ENCODE data around the gene ANKS1A. TPM values are rescaled to one million over a fixed set of nuclear protein-coding genes. Genes with fewer than 3 reads are reported as not detected.

ANKS1A gene
- total and polyA plus RNA-seq, 3 experiments from 2014 or later = 3.0 to 9.6 (median 8.7) TPM

DNA sequence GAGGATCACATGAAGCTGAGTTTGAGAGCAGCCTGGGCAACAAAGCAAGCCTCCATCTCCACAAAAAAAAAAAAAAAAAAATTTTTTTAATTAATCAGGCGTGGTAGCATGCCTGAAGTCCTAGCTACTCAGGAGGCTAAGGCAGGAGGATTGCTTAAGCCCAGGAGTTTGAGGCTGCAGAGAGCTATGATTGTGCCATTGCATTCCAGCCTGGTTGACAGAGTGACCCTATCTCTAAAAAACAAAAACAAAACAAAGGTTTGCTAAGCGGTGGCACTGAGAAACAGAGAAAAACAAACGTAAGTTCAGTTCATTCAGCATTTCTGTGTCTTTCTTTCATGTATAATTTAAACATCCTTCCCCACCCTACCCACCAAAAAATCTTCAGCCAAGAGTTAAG is 78.4 kb downstream of the ANKS1A start:
- peaks cover 0 to 41% (median 17%) of the 10 kb centered on the region in 3 donors for H3K36me3 Mint-ChIP-seq
- ChIA-PET CTCF (no interaction called here), POLR2A (no interaction called here)
- H3K4me3 ChIP-seq (ENCODE audit: low read length) = no peak overlapping the region
- no peaks in the 10 kb centered on the region for H3K4me1 ChIP-seq (ENCODE audit: insufficient read depth, low read length)
- H3K4me3 Mint-ChIP-seq = no peak overlapping the region
- peaks cover 12% of the 10 kb centered on the region for H3K36me3 ChIP-seq (ENCODE audit: insufficient read depth, low read length)
- no peaks in the 10 kb centered on the region for H3K27me3 Mint-ChIP-seq
- no peaks in the 10 kb centered on the region for H3K9me3 ChIP-seq (ENCODE audit: low read length)
- DNase-seq = no peak
- no peak overlapping the region for H3K27ac ChIP-seq (ENCODE audit: low read depth, low read length)
- H3K27me3 ChIP-seq (ENCODE audit: insufficient read depth, low read length, poor library complexity, severe bottlenecking) = no peaks in the 10 kb centered on the region
- H3K4me1 Mint-ChIP-seq = no peaks in the 10 kb centered on the region
- no peaks in the 10 kb centered on the region for H3K9me3 Mint-ChIP-seq
- no peak overlapping the region for H3K27ac Mint-ChIP-seq

DNA sequence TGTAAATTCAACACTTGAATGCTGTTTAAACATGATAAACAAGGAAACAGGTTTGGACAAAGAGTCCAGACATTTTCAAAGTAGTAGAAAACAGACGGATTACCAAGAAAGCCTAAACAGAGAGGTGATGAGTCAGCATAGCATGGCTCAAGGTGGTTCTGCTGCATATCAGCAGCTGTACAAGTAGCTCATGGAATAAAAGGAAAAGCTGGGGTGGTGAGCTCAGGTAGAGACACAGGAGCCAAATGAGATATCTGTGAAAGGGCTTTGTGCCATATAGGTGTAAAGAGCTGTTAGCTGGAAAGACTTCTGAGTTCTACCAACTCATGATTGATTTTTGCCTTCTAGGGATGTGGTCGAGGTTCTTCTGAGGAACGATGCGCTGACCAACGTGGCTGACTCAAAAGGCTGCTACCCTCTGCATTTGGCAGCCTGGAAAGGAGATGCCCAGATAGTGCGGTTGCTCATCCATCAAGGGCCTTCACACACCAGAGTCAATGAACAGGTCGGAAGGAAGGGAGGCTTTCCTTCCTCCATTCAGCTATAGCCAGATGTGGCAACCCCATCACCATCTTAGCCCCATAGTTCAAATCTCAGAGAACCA is 80.7 kb downstream of the ANKS1A start:
- H3K27ac Mint-ChIP-seq = no peak overlapping the region
- Histone ChIP-seq H3K36me3 (ENCODE audit: insufficient read depth, low read length) (peaks cover 12% of the 10 kb centered on the region), H3K4me3 (ENCODE audit: low read length) (no peak overlapping the region), H3K27ac (ENCODE audit: low read depth, low read length) (no peak overlapping the region), H3K4me1 (ENCODE audit: insufficient read depth, low read length) (no peaks in the 10 kb centered on the region), H3K27me3 (ENCODE audit: insufficient read depth, low read length, poor library complexity, severe bottlenecking) (no peaks in the 10 kb centered on the region), H3K9me3 (ENCODE audit: low read length) (no peaks in the 10 kb centered on the region)
- peaks cover 0 to 47% (median 21%) of the 10 kb centered on the region in 3 donors for H3K36me3 Mint-ChIP-seq
- H3K27me3 Mint-ChIP-seq = no peaks in the 10 kb centered on the region
- H3K4me1 Mint-ChIP-seq = no peaks in the 10 kb centered on the region
- POLR2A ChIA-PET = no interaction called here
- H3K4me3 Mint-ChIP-seq = no peak overlapping the region
- H3K9me3 Mint-ChIP-seq = no peaks in the 10 kb centered on the region
- CTCF ChIA-PET = no interaction called here
- no peak for DNase-seq

DNA sequence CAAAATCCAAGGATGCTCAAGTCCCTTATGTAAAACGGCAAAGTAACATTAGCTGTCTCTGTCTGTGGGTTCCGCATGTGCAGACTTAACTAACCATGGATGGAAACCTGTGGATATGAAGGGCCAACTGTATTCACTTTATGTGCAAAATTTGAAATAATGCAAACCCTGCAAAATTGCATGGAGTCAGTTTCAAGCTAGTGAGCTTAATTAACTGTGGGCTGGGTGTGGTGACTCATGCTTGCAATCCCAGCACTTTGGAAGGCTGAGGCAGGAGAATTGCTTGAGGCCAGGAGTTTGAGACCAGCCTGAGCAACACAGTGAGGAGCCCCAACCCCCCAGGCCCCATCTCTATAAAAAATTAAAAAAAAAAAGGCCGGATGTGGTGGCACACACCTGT is 81.4 kb downstream of the ANKS1A start:
- Histone ChIP-seq H3K36me3 (ENCODE audit: insufficient read depth, low read length) (peaks cover 12% of the 10 kb centered on the region), H3K4me3 (ENCODE audit: low read length) (no peak overlapping the region), H3K27me3 (ENCODE audit: insufficient read depth, low read length, poor library complexity, severe bottlenecking) (no peaks in the 10 kb centered on the region), H3K9me3 (ENCODE audit: low read length) (no peaks in the 10 kb centered on the region), H3K4me1 (ENCODE audit: insufficient read depth, low read length) (no peaks in the 10 kb centered on the region), H3K27ac (ENCODE audit: low read depth, low read length) (no peak overlapping the region)
- CTCF ChIA-PET = no interaction called here
- Mint-ChIP-seq H3K4me3 (no peak overlapping the region), H3K27ac (no peak overlapping the region), H3K36me3 (peaks cover 0 to 47% (median 21%) of the 10 kb centered on the region in 3 donors), H3K27me3 (no peaks in the 10 kb centered on the region), H3K4me1 (no peaks in the 10 kb centered on the region), H3K9me3 (no peaks in the 10 kb centered on the region)
- no peak for DNase-seq
- POLR2A ChIA-PET = no interaction called here

DNA sequence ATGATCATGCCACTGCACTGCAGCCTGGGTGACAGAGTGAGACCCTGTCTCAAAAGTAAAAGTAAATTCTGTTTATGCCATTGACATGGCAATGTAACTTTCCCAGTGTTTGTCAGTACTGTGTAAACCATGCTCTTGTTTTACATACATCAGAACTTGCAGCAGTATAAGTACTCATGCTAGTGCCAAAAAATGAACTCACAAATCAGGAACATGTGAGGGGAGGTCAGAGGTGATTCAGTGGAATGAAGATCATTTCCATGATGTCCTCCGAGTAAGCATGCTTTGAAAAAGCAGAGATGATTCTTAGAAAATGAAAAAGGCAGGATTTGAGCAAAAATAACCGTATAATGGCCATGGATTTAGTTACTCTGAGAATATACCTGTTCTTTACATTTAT is 81.9 kb downstream of the ANKS1A start:
- H3K4me1 Mint-ChIP-seq = no peaks in the 10 kb centered on the region
- Histone ChIP-seq H3K4me3 (ENCODE audit: low read length) (no peak overlapping the region), H3K27ac (ENCODE audit: low read depth, low read length) (no peak overlapping the region), H3K9me3 (ENCODE audit: low read length) (no peaks in the 10 kb centered on the region), H3K36me3 (ENCODE audit: insufficient read depth, low read length) (peaks cover 12% of the 10 kb centered on the region), H3K27me3 (ENCODE audit: insufficient read depth, low read length, poor library complexity, severe bottlenecking) (no peaks in the 10 kb centered on the region), H3K4me1 (ENCODE audit: insufficient read depth, low read length) (no peaks in the 10 kb centered on the region)
- no peaks in the 10 kb centered on the region for H3K9me3 Mint-ChIP-seq
- CTCF ChIA-PET = no interaction called here
- H3K27me3 Mint-ChIP-seq = no peaks in the 10 kb centered on the region
- H3K27ac Mint-ChIP-seq = no peak overlapping the region
- H3K4me3 Mint-ChIP-seq = no peak overlapping the region
- no peak for DNase-seq
- H3K36me3 Mint-ChIP-seq = peaks cover 0 to 47% (median 21%) of the 10 kb centered on the region in 3 donors
- POLR2A ChIA-PET = no interaction called here

DNA sequence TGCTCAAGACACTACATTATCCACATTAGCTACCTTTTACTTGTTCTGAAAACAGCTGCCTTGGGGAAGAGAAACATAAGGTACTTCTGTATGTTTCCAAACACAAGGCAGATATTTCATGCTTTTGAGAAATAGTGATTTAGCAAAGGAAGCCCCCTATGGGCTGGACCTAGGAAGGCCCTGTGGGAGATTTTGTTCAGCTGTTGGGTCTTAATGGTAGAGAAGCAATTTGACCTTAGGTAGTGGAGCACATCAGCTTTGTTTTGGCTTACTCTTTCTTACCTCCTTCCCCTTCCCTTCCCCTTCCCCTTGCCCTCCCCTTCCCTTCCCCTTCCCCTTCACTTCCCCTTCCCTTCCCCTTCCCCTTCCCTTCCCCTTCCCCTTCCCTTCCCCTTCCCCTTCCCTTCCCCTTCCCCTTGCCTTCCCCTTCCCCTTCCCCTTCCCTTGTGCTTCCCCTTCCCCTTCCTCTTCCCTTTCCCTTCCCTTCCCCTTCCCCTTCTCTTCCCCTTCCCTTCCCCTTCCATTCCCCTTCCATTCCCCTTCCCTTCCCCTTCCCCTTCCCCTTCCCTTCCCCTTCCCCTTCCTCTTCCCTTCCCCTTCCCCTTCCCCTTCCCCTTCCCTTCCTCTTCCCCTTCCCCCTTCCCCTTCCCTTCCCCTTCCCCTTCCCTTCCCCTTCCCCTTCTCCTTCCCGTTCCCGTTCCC is 84.6 kb downstream of the ANKS1A start:
- peaks cover 12% of the 10 kb centered on the region for H3K36me3 ChIP-seq (ENCODE audit: insufficient read depth, low read length)
- no peaks in the 10 kb centered on the region for H3K4me1 Mint-ChIP-seq
- CTCF ChIA-PET = no interaction called here
- H3K9me3 ChIP-seq (ENCODE audit: low read length) = no peaks in the 10 kb centered on the region
- H3K4me3 Mint-ChIP-seq = no peak overlapping the region
- no peak for DNase-seq
- no peaks in the 10 kb centered on the region for H3K9me3 Mint-ChIP-seq
- no peaks in the 10 kb centered on the region for H3K27me3 ChIP-seq (ENCODE audit: insufficient read depth, low read length, poor library complexity, severe bottlenecking)
- no peak overlapping the region for H3K27ac ChIP-seq (ENCODE audit: low read depth, low read length)
- POLR2A ChIA-PET = no interaction called here
- H3K4me1 ChIP-seq (ENCODE audit: insufficient read depth, low read length) = no peaks in the 10 kb centered on the region
- H3K36me3 Mint-ChIP-seq = peaks cover 0 to 41% (median 16%) of the 10 kb centered on the region in 3 donors
- peak overlapping the region in 1 of 8 donors; percentile 31 for H3K27ac Mint-ChIP-seq
- no peaks in the 10 kb centered on the region for H3K27me3 Mint-ChIP-seq
- no peak overlapping the region for H3K4me3 ChIP-seq (ENCODE audit: low read length)

DNA sequence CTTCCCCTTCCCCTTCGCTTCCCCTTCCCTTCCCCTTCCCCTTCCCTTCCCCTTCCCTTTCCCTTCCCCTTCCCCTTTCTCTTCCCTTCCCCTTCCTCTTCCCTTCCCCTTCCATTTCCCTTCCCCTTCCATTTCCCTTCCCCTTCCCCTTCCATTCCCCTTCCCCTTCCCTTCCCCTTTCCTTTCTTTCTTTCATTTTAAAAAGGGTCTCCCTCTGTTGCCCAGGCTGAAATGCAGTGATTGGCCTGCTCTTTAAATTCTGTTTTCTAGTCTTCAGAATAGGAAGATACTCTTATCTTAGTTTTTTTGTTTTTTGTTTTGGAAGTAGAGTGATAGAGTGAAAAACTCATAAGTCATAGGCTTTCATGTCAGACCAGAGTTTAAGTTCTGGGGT is 85.2 kb downstream of the ANKS1A start:
- Mint-ChIP-seq H3K4me3 (no peak overlapping the region), H3K4me1 (no peaks in the 10 kb centered on the region), H3K27ac (peak overlapping the region in 1 of 8 donors; percentile 72), H3K9me3 (no peaks in the 10 kb centered on the region), H3K36me3 (peaks cover 0 to 44% (median 16%) of the 10 kb centered on the region in 3 donors), H3K27me3 (no peaks in the 10 kb centered on the region)
- CTCF ChIA-PET = no interaction called here
- H3K9me3 ChIP-seq (ENCODE audit: low read length) = no peaks in the 10 kb centered on the region
- H3K27me3 ChIP-seq (ENCODE audit: insufficient read depth, low read length, poor library complexity, severe bottlenecking) = no peaks in the 10 kb centered on the region
- H3K4me3 ChIP-seq (ENCODE audit: low read length) = no peak overlapping the region
- H3K36me3 ChIP-seq (ENCODE audit: insufficient read depth, low read length) = peaks cover 12% of the 10 kb centered on the region
- POLR2A ChIA-PET = no interaction called here
- no peaks in the 10 kb centered on the region for H3K4me1 ChIP-seq (ENCODE audit: insufficient read depth, low read length)
- no peak for DNase-seq
- H3K27ac ChIP-seq (ENCODE audit: low read depth, low read length) = no peak overlapping the region

DNA sequence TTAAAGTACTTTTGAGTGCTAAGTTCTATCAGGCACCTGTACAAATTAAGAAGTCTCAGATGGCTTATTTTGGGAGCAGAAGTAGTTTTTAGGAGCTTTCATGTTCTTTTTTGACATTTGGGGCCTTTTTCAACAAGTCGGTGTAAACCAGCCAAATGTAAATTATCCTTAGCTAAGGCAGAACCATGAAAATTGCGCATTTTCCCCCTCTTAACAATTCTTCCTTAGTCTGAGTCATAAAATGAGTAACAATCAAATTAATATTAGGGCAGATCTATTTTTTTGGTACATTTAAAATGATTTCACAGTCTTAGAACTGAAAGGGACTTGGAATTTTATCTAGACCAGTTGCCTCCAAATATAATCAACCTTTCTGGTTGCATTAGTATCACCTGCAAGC is 87.2 kb downstream of the ANKS1A start:
- no peaks in the 10 kb centered on the region for H3K4me1 Mint-ChIP-seq
- H3K27ac Mint-ChIP-seq = peak overlapping the region in 1 of 8 donors; percentile 22
- H3K27ac ChIP-seq (ENCODE audit: low read depth, low read length) = no peak overlapping the region
- H3K9me3 Mint-ChIP-seq = no peaks in the 10 kb centered on the region
- no peaks in the 10 kb centered on the region for H3K27me3 Mint-ChIP-seq
- POLR2A ChIA-PET = interaction anchor here (0.7 kb wide), 1 partner anchor 186 kb away, joined by 3 read pairs; no protein-coding TSS in a partner anchor
- H3K27me3 ChIP-seq (ENCODE audit: insufficient read depth, low read length, poor library complexity, severe bottlenecking) = no peaks in the 10 kb centered on the region
- H3K4me3 ChIP-seq (ENCODE audit: low read length) = no peak overlapping the region
- no peaks in the 10 kb centered on the region for H3K9me3 ChIP-seq (ENCODE audit: low read length)
- peaks cover 0 to 32% (median 11%) of the 10 kb centered on the region in 3 donors for H3K36me3 Mint-ChIP-seq
- no peaks in the 10 kb centered on the region for H3K4me1 ChIP-seq (ENCODE audit: insufficient read depth, low read length)
- CTCF ChIA-PET = no interaction called here
- H3K36me3 ChIP-seq (ENCODE audit: insufficient read depth, low read length) = peaks cover 3% of the 10 kb centered on the region
- no peak overlapping the region for H3K4me3 Mint-ChIP-seq
- no peak for DNase-seq

DNA sequence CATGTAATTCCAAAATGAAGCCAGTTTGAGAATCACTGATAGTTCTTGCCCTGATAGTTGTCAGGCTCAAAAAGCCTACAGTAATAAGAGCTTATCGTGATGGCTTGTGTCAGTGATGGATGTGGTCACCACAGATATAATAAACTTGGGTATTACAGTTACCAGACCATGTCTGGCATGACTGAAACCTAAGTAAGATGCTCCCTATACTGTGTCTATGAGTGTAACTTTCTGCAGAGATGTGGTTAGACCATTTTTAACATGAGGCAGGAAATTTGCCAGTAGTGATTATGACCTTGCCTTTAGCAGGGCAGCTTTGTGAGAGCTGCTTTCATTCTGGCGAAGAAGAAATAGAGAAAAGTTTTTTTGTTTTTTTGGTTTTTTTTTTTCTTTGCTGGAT is 90.2 kb downstream of the ANKS1A start:
- H3K27me3 ChIP-seq (ENCODE audit: insufficient read depth, low read length, poor library complexity, severe bottlenecking) = no peaks in the 10 kb centered on the region
- no peaks in the 10 kb centered on the region for H3K4me1 ChIP-seq (ENCODE audit: insufficient read depth, low read length)
- H3K4me3 Mint-ChIP-seq = no peak overlapping the region
- no peaks in the 10 kb centered on the region for H3K9me3 ChIP-seq (ENCODE audit: low read length)
- H3K27ac Mint-ChIP-seq = no peak overlapping the region
- H3K27me3 Mint-ChIP-seq = no peaks in the 10 kb centered on the region
- H3K4me3 ChIP-seq (ENCODE audit: low read length) = no peak overlapping the region
- no peak overlapping the region for H3K27ac ChIP-seq (ENCODE audit: low read depth, low read length)
- peaks cover 9% of the 10 kb centered on the region for H3K36me3 ChIP-seq (ENCODE audit: insufficient read depth, low read length)
- ChIA-PET POLR2A (no interaction called here), CTCF (no interaction called here)
- peaks cover 0 to 40% (median 11%) of the 10 kb centered on the region in 3 donors for H3K36me3 Mint-ChIP-seq
- H3K4me1 Mint-ChIP-seq = no peaks in the 10 kb centered on the region
- no peak for DNase-seq
- no peaks in the 10 kb centered on the region for H3K9me3 Mint-ChIP-seq

Measured in CD8-positive, alpha-beta memory T cell (primary cell).